A549 (cell line): Measurements from ENCODE around the gene CUTA. TPM values are rescaled to one million over a fixed set of nuclear protein-coding genes. Genes with fewer than 3 reads are reported as not detected.

ENCODE experiments used
- ATAC-seq, 2 experiments: fragments of 200-7000 bp in 1 of 2; fragments of >200 bp in 1 of 2; cut with Nextera tagmentation in 1 of 2; cut with Tn5 transposase in 1 of 2; 3 replicates each; pipeline versions ENCODE4 v1.8.0 to v1.9.1; 2018 to 2020; ENCODE audit warnings: mild to moderate bottlenecking in 1 of 2, moderate library complexity in 1 of 2
- CTCF ChIA-PET: fragments of 300-600 bp; sonication (Branson Sonifier 250); formaldehyde crosslinking; extraction: SDS; loops from one replicate; lab custom pipeline; 2021; ENCODE audit warnings: antibody characterized with exemption, inconsistent platforms; lab: Yijun Ruan, JAX
- POLR2A ChIA-PET: fragments of 350-600 bp; formaldehyde crosslinking; extraction: SDS; loops from one replicate; lab custom pipeline; 2021; ENCODE audit warnings: antibody characterized with exemption, inconsistent platforms; lab: Yijun Ruan, JAX
- DNase-seq, 2 experiments: peaks; one replicate each; pipeline versions ENCODE4 v3.0.0 to v3.0.0-alpha.2; 2011 to 2016; ENCODE audit warnings: low read depth in 1 of 2, low spot score in 1 of 2
- FAIRE-seq: peaks from 2 replicates; lab custom pipeline; 2011; peaks lifted over from hg19 to GRCh38; lab: Jason Lieb, UNC
- H3K27ac ChIP-seq, 2 experiments: fragments of >200 bp; sonication (Bioruptor Twin); formaldehyde crosslinking; 3 replicates each; pipeline ENCODE4 v1.5.1; 2016 to 2017
- H3K4me1 ChIP-seq: fragments of >200 bp; sonication (Bioruptor Twin); formaldehyde crosslinking; 3 replicates; pipeline ENCODE4 v1.6.1; 2016
- H3K4me2 ChIP-seq: fragments of >200 bp; sonication (Bioruptor Twin); formaldehyde crosslinking; 3 replicates; pipeline ENCODE4 v1.6.1; 2016
- H3K4me3 ChIP-seq: fragments of >200 bp; sonication (Bioruptor Twin); formaldehyde crosslinking; 3 replicates; pipeline ENCODE4 v1.5.1; 2016
- H3K9me3 ChIP-seq: fragments of >200 bp; sonication (Bioruptor Twin); formaldehyde crosslinking; 3 replicates; pipeline ENCODE4 v1.6.1; 2016
- CHD4 ChIP-seq: fragments of 200-600 bp; sonication (generic); IDR thresholded peaks from 2 replicates; pipeline ENCODE4 v1.6.1; 2016; ENCODE audit warnings: antibody characterized with exemption, mild to moderate bottlenecking, borderline replicate concordance
- E2F6 ChIP-seq: IDR thresholded peaks from 2 replicates; pipeline ENCODE4 v1.6.1; 2012; ENCODE audit warnings: low read depth, borderline replicate concordance
- EHF ChIP-seq: fragments of 250-450 bp; sonication (Bioruptor Pico); IDR thresholded peaks from 2 replicates; pipeline ENCODE4 v1.5.0; 2020; ENCODE audit warnings: mild to moderate bottlenecking
- FOSL2 ChIP-seq, 2 experiments: fragments of 450-650 bp in 1 of 2; fragments of >200 bp in 1 of 2; sonication (Bioruptor Twin) in 1 of 2; formaldehyde crosslinking; IDR thresholded peaks; 2 replicates each; pipeline versions ENCODE4 v1.5.0 to v1.6.1; 2016 to 2020; ENCODE audit warnings: mild to moderate bottlenecking in 1 of 2, moderate library complexity in 1 of 2
- HES2 ChIP-seq: fragments of >200 bp; sonication (Bioruptor Twin); formaldehyde crosslinking; IDR thresholded peaks from 2 replicates; pipeline ENCODE4 v1.6.1; 2016
- HEYL ChIP-seq: fragments of 250-450 bp; sonication (Bioruptor Pico); IDR thresholded peaks from 2 replicates; pipeline ENCODE4 v1.8.0; 2021; ENCODE audit warnings: mild to moderate bottlenecking, moderate library complexity
- HMGXB4 ChIP-seq: fragments of 250-450 bp; sonication (Bioruptor Pico); IDR thresholded peaks from 2 replicates; pipeline ENCODE4 v1.5.0; 2021; ENCODE audit warnings: mild to moderate bottlenecking, moderate library complexity, borderline replicate concordance
- HOXA7 ChIP-seq: fragments of 250-450 bp; sonication (Bioruptor Pico); IDR thresholded peaks from 2 replicates; pipeline ENCODE4 v1.5.0; 2020; ENCODE audit warnings: mild to moderate bottlenecking, moderate library complexity
- NR3C1 ChIP-seq: fragments of >200 bp; sonication (Bioruptor Twin); formaldehyde crosslinking; IDR thresholded peaks from 3 replicates; pipeline ENCODE4 v1.6.1; 2017
- PHF8 ChIP-seq: fragments of 200-600 bp; sonication (generic); IDR thresholded peaks from 2 replicates; pipeline ENCODE4 v1.6.1; 2016; ENCODE audit warnings: low read depth, mild to moderate bottlenecking, antibody characterized with exemption, moderate library complexity, borderline replicate concordance
- RARB ChIP-seq: fragments of 250-450 bp; sonication (Bioruptor Pico); IDR thresholded peaks from 2 replicates; pipeline ENCODE4 v1.8.0; 2021; ENCODE audit warnings: mild to moderate bottlenecking, moderate library complexity
- REST ChIP-seq: fragments of 200-600 bp; sonication (generic); IDR thresholded peaks from 2 replicates; pipeline ENCODE4 v1.6.1; 2016; ENCODE audit warnings: antibody characterized with exemption, mild to moderate bottlenecking, moderate library complexity
- SREBF2 ChIP-seq: fragments of 450-650 bp; IDR thresholded peaks from 2 replicates; pipeline ENCODE4 v1.6.1; 2014; ENCODE audit warnings: mild to moderate bottlenecking, moderate library complexity
- WGBS: methylation state at CpG from one replicate; pipeline ENCODE4 v1.1.6; 2017; ENCODE audit errors: missing lambda C conversion rate; 5-methylcytosine and 5-hydroxymethylcytosine counted together
- polyA plus RNA-seq, 4 experiments: library from polyadenylated mRNA; depleted of rRNA in 3 of 4; stranded (reverse); fragments of >200 nt; fragmentation: RNase III in 1 of 4; extraction: RNeasy Plus Mini Kit Qiagen cat#74134 plus additional on column Dnase treatment in 1 of 4; gene quantifications; 2 replicates in 3 of 4; 3 replicates in 1 of 4; pipeline ENCODE4 v1.2.3, GENCODE V29; 2011 to 2017

Gene CUTA
- polyA plus RNA-seq, 2 of the 4 experiments (the other 2 are of a cell fraction): 98.9 to 175 TPM

GRCh38 chr6:33418690-33419291, 884 bp upstream of the CUTA start:
- POLR2A ChIA-PET: interaction anchor here (0.7 kb wide), 1 partner anchor 35 kb away, joined by 5 read pairs; the partner anchor contains the start of gene ZBTB9
- FAIRE-seq: no peak
- no peak for ATAC-seq

GRCh38 chr6:33417128-33417902, 592 bp downstream of the CUTA start:
- TF ChIP-seq HES2: no peak
- no peak for TF ChIP-seq HEYL (CRISPR knock-in tag)
- TF ChIP-seq FOSL2 (IDR thresholded peaks at IDR 0.05): no peak
- peak; percentile 53 for TF ChIP-seq FOSL2 (CRISPR knock-in tag; IDR thresholded peaks at IDR 0.05)
- TF ChIP-seq E2F6: no peak
- TF ChIP-seq HOXA7 (CRISPR knock-in tag): no peak
- no peak for TF ChIP-seq REST
- no peak for TF ChIP-seq CHD4
- TF ChIP-seq EHF (CRISPR knock-in tag): no peak
- 0 out of 2 replicates have a peak, but pooled peaks have one; percentile 49 for TF ChIP-seq PHF8
- no peak for TF ChIP-seq SREBF2
- TF ChIP-seq NR3C1: no peak
- TF ChIP-seq, all 56 proteins: peak for 2
- DNase-seq: peak; percentile 30 to 38
- no peak for FAIRE-seq
- no peaks in the 10 kb centered on the region for H3K9me3 ChIP-seq
- peak overlapping the region; percentile 93 for H3K4me2 ChIP-seq
- H3K4me3 ChIP-seq: peak overlapping the region; percentile 63
- ATAC-seq: peak in 1 of 2 experiments; percentile 43; a peak in 3 of 6 replicates
- peak overlapping the region; percentile 86 to 95 for H3K27ac ChIP-seq
- ChIA-PET CTCF (interaction anchor here (1.1 to 2.3 kb wide), 3 partner anchors 8 to 22 kb away, joined by 3 to 11 read pairs (median 3); no protein-coding TSS in a partner anchor), POLR2A (no interaction called here)
- WGBS: 1% methylated on average over 11 of the region's 25 CpGs
- peaks cover 37% of the 10 kb centered on the region for H3K4me1 ChIP-seq

More at GRCh38 chr6:33418690-33419291, 884 bp upstream of the CUTA start:
- Histone ChIP-seq H3K9me3 (no peaks in the 10 kb centered on the region), H3K27ac (peak overlapping the region; percentile 85 to 95), H3K4me3 (peak overlapping the region; percentile 36), H3K4me2 (peak overlapping the region; percentile 82), H3K4me1 (peaks cover 37% of the 10 kb centered on the region)
- TF ChIP-seq NR3C1: no peak
- no peak for TF ChIP-seq RARB
- TF ChIP-seq HMGXB4 (CRISPR knock-in tag): no peak
- no peak for DNase-seq
- WGBS: 59% methylated on average over 7 of the region's 8 CpGs
- CTCF ChIA-PET: interaction anchor here (0.6 to 1.0 kb wide), 4 partner anchors 28 to 171 kb away, joined by 3 to 4 read pairs (median 3); no protein-coding TSS in a partner anchor
